NOMO-1 (cell line): ENCODE data around the gene NAPSA.

ENCODE experiments used
- DNase-seq, 2 experiments: peaks; one replicate each; lab custom pipeline; 2025; ENCODE audit not compliant: unreplicated experiment in 2 of 2; lab: John Stamatoyannopoulos, UW

NAPSA gene

DNA sequence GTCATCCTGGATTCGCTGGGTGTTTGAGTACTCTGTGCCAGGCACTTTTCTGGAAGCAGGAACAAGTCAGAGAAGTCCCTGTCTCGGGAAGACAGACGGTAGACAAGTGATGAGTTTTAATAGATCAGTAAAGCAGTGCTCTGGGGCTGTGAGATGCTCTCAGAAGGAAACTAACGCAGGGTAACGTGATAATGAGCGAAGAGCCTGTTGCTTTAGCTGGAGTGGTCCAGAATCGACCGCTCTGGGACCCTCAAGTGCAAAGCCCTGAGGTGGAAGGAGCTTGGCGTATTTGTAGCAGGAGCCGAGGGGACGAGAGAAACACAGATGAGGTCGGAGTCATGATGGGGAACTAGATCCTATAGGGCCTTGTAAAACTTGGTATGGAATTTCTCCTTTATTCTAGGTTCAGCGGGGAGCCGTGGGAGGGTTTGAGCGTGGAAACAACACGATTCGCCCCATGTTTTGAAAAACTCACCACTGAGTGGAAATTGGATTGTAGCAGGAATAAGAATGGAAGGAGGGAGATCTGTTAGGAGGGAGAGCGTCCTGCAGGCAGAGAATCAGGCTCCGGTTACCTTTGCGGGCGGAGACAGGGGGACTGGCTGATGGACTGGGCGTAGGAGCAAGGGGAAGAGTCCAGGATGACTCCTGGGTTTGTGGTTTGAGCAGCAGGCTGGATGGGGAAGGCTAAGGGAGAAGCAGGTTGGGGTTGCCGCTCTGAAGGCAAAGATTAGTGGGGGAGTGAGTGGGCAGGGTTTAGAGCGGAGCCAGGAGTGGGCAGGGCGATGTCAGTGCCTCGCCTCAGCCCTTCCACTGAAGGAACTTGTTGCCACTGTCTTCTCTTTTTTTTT lies 19.5 kb upstream of the NAPSA start:
- peak; percentile 7 to 36 for DNase-seq

- peak; percentile 97 to 99 for DNase-seq
These were observed 18.6 kb upstream of the NAPSA start, which contains the start of gene POLD1 for GRCh38 chr19:50383852-50384684. Gene POLD1 (plus strand): TSS chr19:50384347. CDS start chr19:50398852, 14,505 bp downstream.

GRCh38 chr19:50383001-50383851 lies 17.8 kb upstream of the NAPSA start:
- DNase-seq: no peak

GRCh38 chr19:50381881-50382729 lies 16.7 kb upstream of the NAPSA start:
- no peak for DNase-seq

- no peak for DNase-seq
These were observed 15.3 kb upstream of the NAPSA start for GRCh38 chr19:50380751-50381151.

GRCh38 chr19:50380137-50380536 lies 14.7 kb upstream of the NAPSA start:
- no peak for DNase-seq

GRCh38 chr19:50379602-50380001 lies 14.2 kb upstream of the NAPSA start:
- no peak for DNase-seq

DNA sequence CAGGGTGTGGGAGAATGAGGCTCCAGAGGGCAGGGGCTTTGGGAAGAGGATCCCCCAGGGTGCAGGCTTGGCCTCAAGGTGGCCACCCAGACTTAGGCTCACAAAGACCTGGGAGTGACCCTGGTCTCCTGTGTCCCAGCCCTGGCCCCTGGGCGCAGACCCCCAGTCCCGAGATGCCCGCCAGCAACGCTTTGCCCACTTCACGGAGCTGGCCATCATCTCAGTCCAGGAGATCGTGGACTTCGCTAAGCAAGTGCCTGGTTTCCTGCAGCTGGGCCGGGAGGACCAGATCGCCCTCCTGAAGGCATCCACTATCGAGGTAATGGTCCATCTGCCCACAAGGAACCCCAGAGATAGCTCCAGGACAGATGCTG lies 13.4 kb upstream of the NAPSA start:
- no peak for DNase-seq

- no peak for DNase-seq
These were observed 12.9 kb upstream of the NAPSA start for GRCh38 chr19:50378169-50378862.

DNA sequence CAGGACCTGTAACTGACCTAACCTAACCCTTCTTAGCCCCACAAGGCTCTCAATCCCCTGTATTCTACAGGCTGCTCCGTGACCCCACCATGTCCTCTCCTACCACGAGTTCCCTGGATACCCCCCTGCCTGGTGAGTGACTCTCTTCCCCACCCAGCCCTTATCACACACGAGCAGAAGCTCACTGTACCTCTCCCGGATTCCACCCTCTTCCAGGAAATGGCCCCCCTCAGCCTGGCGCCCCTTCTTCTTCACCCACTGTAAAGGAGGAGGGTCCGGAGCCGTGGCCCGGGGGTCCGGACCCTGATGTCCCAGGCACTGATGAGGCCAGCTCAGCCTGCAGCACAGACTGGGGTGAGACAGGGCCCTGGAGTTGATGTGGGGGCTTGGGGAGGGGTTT lies 12.1 kb upstream of the NAPSA start:
- no peak for DNase-seq

DNA sequence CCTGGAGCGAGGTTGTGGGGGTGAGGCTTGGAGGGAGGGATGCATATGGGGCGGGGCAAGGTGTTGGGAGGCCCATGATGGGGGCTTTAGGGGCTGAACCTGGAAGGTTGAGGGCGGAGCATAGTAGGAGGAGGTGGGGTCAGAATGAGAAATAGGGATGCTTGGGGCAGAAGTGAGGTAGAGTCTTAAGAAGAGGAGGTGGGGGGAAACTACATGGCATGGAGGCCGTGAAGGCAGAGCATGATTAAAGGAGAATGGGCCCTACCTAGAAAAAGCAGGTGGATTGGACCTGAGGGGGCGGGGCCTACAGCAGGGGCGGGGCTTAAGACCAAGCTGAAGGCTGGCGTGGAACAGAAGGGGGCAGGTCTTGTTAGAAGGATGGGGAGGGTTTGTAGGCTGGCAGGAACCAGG lies 11.6 kb upstream of the NAPSA start:
- DNase-seq: no peak

DNA sequence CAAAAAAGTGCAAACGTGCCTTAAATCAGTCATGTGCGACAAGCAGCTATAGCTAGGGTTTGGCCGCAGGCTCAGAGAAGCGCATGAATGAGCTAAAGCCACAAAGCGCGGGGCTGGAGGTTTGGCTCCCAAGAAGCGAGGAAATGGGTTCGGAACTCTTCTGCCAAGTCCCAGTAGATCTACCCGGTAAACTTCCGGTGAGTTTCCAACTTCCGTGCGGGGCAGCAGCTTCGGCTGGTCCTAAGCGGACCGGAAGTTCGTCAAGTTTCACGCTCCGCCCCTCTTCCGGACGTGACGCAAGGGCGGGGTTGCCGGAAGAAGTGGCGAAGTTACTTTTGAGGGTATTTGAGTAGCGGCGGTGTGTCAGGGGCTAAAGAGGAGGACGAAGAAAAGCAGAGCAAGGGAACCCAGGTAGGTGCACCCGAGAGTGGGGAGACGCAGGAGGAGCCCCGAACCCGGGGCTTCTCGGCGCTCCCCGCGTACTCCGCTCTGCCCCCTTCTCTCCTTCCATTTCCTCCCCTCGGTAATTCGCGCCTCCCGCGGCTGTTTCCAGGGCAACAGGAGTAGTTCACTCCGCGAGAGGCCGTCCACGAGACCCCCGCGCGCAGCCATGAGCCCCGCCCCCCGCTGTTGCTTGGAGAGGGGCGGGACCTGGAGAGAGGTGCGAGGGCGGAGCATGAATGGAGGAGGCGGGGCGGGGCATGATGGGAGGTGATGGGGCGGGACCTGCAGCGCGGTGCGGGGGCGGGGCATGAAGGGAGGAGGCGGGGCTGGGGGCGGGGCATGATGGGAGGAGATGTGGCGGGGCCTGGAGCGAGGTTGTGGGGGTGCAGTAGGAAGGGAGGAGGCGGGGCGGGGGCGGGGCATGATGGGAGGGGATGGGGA lies 11.0 kb upstream of the NAPSA start, which contains the start of gene NR1H2:
TSS of gene NR1H2 (plus strand) at position 292 of the 885 bp plus-strand sequence. CDS start 1,149 bp downstream, outside the sequence.
- DNase-seq: peak; percentile 90 to 97

DNA sequence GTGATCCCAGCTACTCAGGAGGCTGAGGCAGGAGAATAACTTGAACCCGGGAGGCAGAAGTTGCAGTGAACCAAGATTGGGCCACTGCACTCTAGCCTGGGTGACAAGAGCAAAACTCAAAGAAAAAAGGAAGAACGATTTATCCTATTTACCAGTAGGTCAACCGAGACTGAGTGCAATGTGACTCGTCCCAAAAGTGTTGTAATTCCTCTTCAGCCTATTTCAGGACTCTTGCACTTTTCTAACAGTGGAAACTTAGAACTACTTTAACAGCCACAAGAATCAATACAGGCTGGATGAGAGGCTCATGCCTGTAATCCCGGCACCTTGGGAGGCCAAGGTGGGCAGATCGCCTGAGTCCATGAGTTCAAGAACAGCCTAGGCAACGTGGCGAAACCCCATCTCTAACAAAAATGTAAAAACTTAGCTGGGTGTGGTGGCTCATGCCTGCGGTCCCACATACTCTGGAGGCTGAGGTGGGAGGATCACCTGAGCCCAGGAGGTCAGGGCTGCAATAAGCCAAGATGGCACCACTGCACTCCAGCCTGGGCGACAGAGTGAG lies 6.6 kb upstream of the NAPSA start:
- DNase-seq: peak; percentile 63 to 65

DNA sequence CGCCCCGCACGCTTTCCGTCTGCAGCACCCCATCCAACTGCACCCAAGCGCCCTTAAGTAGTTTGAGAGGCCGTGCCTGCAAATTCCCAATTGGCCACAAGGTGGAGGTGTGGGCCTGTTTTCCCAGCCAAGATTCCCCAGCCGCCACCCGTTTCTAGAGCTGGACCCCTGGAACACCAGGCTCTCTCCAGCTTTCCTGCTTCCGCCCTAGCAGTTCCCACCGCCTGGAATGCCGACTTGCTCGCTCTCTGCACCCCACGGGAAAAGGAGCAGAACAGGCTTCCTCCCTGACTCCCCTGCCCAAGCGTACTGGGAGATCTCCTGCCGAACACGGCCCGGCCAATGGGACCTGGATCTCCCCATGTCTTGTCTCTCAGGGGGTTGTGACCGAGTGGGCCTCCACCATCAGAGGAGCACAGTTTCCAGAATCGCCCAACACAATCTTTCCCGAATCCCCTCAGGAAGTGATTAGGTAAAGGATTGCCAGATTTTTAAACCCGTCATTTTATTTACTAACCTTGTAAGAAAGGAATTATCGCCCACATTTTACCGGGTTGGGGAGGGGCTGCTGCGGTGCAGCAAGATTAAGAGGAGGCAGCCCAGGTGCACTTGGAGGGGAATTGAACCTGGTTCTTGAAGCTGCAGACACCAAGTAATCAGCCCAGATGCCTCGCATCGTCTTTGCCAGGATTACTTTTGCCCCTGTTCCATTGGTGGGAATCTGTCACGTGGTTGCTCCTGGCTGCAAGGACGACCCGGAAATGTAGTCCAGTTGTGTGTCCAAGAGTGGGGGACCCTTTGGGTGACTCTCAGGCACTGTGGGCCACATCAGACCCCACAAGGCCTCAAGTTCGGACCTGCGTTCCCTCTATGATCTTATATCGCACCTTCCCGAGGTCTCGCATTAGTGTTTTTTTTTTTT lies 3.5 kb upstream of the NAPSA start:
- peak; percentile 72 to 78 for DNase-seq

GRCh38 chr19:50362656-50363424 lies 2.6 kb downstream of the NAPSA start:
- DNase-seq: no peak

GRCh38 chr19:50362030-50362412 lies 3.4 kb downstream of the NAPSA start:
- no peak for DNase-seq
